GM18505 (cell line): Measurements from ENCODE around the gene CFAP221.

ENCODE experiments used
- ATAC-seq: cut with Tn5 transposase; IDR thresholded peaks from one replicate; pipeline ENCODE4 v1.9.1; 2021; ENCODE audit not compliant: unreplicated experiment
- POLR2A ChIP-seq: IDR thresholded peaks from 4 replicates; pipeline ENCODE4 v1.6.1; 2011; ENCODE audit warnings: borderline replicate concordance; ENCODE audit not compliant: insufficient read depth, insufficient read length; ENCODE audit errors: extremely low read depth

The CFAP221 gene

GRCh38 chr2:119692310-119692709, 148.1 kb downstream of the CFAP221 start:
- ATAC-seq, result no peak
- TF ChIP-seq POLR2A, result no peak

GRCh38 chr2:119692954-119693353, 148.7 kb downstream of the CFAP221 start:
- ATAC-seq, result no peak
- no peak for TF ChIP-seq POLR2A

GRCh38 chr2:119693567-119693966, 149.3 kb downstream of the CFAP221 start:
- no peak for ATAC-seq
- no peak for TF ChIP-seq POLR2A

- ATAC-seq, result no peak
- no peak for TF ChIP-seq POLR2A
These were observed 149.7 kb downstream of the CFAP221 start for GRCh38 chr2:119693967-119694366.

GRCh38 chr2:119694470-119694844, 150.2 kb downstream of the CFAP221 start:
- TF ChIP-seq POLR2A, result no peak
- ATAC-seq, result no peak

- no peak for ATAC-seq
- TF ChIP-seq POLR2A, result no peak
These were observed 150.7 kb downstream of the CFAP221 start for GRCh38 chr2:119694845-119695521.

- ATAC-seq, result no peak
- no peak for TF ChIP-seq POLR2A
These were observed 151.8 kb downstream of the CFAP221 start for GRCh38 chr2:119696005-119696404.

GRCh38 chr2:119696494-119697030, 152.3 kb downstream of the CFAP221 start:
- ATAC-seq, result no peak
- TF ChIP-seq POLR2A, result no peak

GRCh38 chr2:119697290-119698020, 153.2 kb downstream of the CFAP221 start:
- peak; percentile 87 for ATAC-seq
- TF ChIP-seq POLR2A, result no peak

GRCh38 chr2:119698246-119698645, 154.0 kb downstream of the CFAP221 start:
- TF ChIP-seq POLR2A, result no peak
- ATAC-seq, result no peak

- ATAC-seq, result no peak
- no peak for TF ChIP-seq POLR2A
These were observed 154.9 kb downstream of the CFAP221 start for GRCh38 chr2:119699016-119699606.

GRCh38 chr2:119700866-119701265, 156.6 kb downstream of the CFAP221 start:
- no peak for ATAC-seq
- TF ChIP-seq POLR2A, result no peak

- ATAC-seq, result no peak
- no peak for TF ChIP-seq POLR2A
These were observed 157.1 kb downstream of the CFAP221 start for GRCh38 chr2:119701352-119701751.

GRCh38 chr2:119702203-119702917, 158.1 kb downstream of the CFAP221 start:
- TF ChIP-seq POLR2A, result no peak
- no peak for ATAC-seq

GRCh38 chr2:119702918-119703401, 158.7 kb downstream of the CFAP221 start:
- ATAC-seq, result peak; percentile 83

More at GRCh38 chr2:119702918-119703401, 158.7 kb downstream of the CFAP221 start:
- no peak for TF ChIP-seq POLR2A
